ELR (cell line): ENCODE data around the gene SETBP1.

Experiments used
- DNase-seq: peaks from one replicate; pipeline ENCODE4 v3.0.0-alpha.2; 2015; ENCODE audit warnings: low read depth

The SETBP1 gene

GRCh38 chr18:44977856-44978255, 297.2 kb downstream of the SETBP1 start:
- DNase-seq, result no peak

GRCh38 chr18:44979748-44980147, 299.1 kb downstream of the SETBP1 start:
- no peak for DNase-seq

GRCh38 chr18:44981121-44981520, 300.4 kb downstream of the SETBP1 start:
- no peak for DNase-seq

- DNase-seq, result no peak
These were observed 306.2 kb downstream of the SETBP1 start for GRCh38 chr18:44986933-44987332.

- no peak for DNase-seq
These were observed 306.7 kb downstream of the SETBP1 start for GRCh38 chr18:44987371-44987770.

- no peak for DNase-seq
These were observed 308.3 kb downstream of the SETBP1 start for GRCh38 chr18:44988821-44989587.

- DNase-seq, result no peak
These were observed 315.6 kb downstream of the SETBP1 start for GRCh38 chr18:44996261-44996660.

- no peak for DNase-seq
These were observed 316.5 kb downstream of the SETBP1 start for GRCh38 chr18:44997174-44997573.

GRCh38 chr18:44998360-44998759, 317.7 kb downstream of the SETBP1 start:
- no peak for DNase-seq

GRCh38 chr18:45004546-45005080, 323.9 kb downstream of the SETBP1 start:
- DNase-seq, result no peak

GRCh38 chr18:45006934-45007333, 326.2 kb downstream of the SETBP1 start:
- no peak for DNase-seq

- no peak for DNase-seq
These were observed 326.8 kb downstream of the SETBP1 start for GRCh38 chr18:45007531-45007930.

- DNase-seq, result no peak
These were observed 328.2 kb downstream of the SETBP1 start for GRCh38 chr18:45008694-45009413.

- DNase-seq, result no peak
These were observed 329.1 kb downstream of the SETBP1 start for GRCh38 chr18:45009756-45010155.

GRCh38 chr18:45012286-45012685, 331.6 kb downstream of the SETBP1 start:
- no peak for DNase-seq

- peak; percentile 52 for DNase-seq
These were observed 333.4 kb downstream of the SETBP1 start for GRCh38 chr18:45014047-45014501.

GRCh38 chr18:45015788-45016128, 335.1 kb downstream of the SETBP1 start:
- no peak for DNase-seq

GRCh38 chr18:45019469-45019868, 338.8 kb downstream of the SETBP1 start:
- no peak for DNase-seq

- no peak for DNase-seq
These were observed 342.8 kb downstream of the SETBP1 start for GRCh38 chr18:45023519-45023918.

- no peak for DNase-seq
These were observed 343.8 kb downstream of the SETBP1 start for GRCh38 chr18:45024357-45025088.

- no peak for DNase-seq
These were observed 344.4 kb downstream of the SETBP1 start for GRCh38 chr18:45025089-45025450.

- DNase-seq, result no peak
These were observed 345.5 kb downstream of the SETBP1 start for GRCh38 chr18:45026162-45026561.

GRCh38 chr18:45034179-45034578, 353.5 kb downstream of the SETBP1 start:
- no peak for DNase-seq
